Daoy (cell line): ENCODE data around the gene BHLHA15. TPM values are rescaled to one million over a fixed set of nuclear protein-coding genes. Genes with fewer than 3 reads are reported as not detected.

ENCODE experiments used
- DNase-seq: peaks from one replicate; pipeline ENCODE4 v3.0.0-alpha.2; 2015; ENCODE audit warnings: low read depth
- total RNA-seq: library from RNA; depleted of rRNA; stranded (reverse); fragments of >200 nt; shearing (Covaris generic); gene quantifications from 2 replicates; pipeline ENCODE4 v1.2.3, GENCODE V29; 2014

The BHLHA15 gene
- total RNA-seq, 1 experiment from 2014 or later: not detected

- DNase-seq: no peak
Observed at GRCh38 chr7:98225913-98226614, 14.8 kb downstream of the BHLHA15 start.

GRCh38 chr7:98227939-98228338 is 16.7 kb downstream of the BHLHA15 start:
- peak; percentile 0 for DNase-seq

- DNase-seq: no peak
Observed at GRCh38 chr7:98228801-98229200, 17.6 kb downstream of the BHLHA15 start.

- DNase-seq: no peak
Observed at GRCh38 chr7:98229441-98229840, 18.2 kb downstream of the BHLHA15 start.

GRCh38 chr7:98229991-98230745 is 18.9 kb downstream of the BHLHA15 start:
- DNase-seq: no peak

- no peak for DNase-seq
Observed at GRCh38 chr7:98230746-98231471, 19.7 kb downstream of the BHLHA15 start.

GRCh38 chr7:98231493-98232262 is 20.4 kb downstream of the BHLHA15 start:
- DNase-seq: no peak

- no peak for DNase-seq
Observed at GRCh38 chr7:98232263-98232585, 21.0 kb downstream of the BHLHA15 start.

GRCh38 chr7:98232799-98233198 is 21.6 kb downstream of the BHLHA15 start:
- DNase-seq: no peak

- no peak for DNase-seq
Observed at GRCh38 chr7:98233219-98234070, 22.2 kb downstream of the BHLHA15 start.

GRCh38 chr7:98234429-98235147 is 23.3 kb downstream of the BHLHA15 start:
- no peak for DNase-seq

GRCh38 chr7:98235901-98236300 is 24.7 kb downstream of the BHLHA15 start:
- no peak for DNase-seq

GRCh38 chr7:98236355-98237185 is 25.3 kb downstream of the BHLHA15 start:
- no peak for DNase-seq

GRCh38 chr7:98238076-98238475 is 26.8 kb downstream of the BHLHA15 start:
- no peak for DNase-seq

- peak; percentile 48 for DNase-seq
Observed at GRCh38 chr7:98238976-98239375, 27.7 kb downstream of the BHLHA15 start.

GRCh38 chr7:98240961-98241673 is 29.9 kb downstream of the BHLHA15 start:
- peak; percentile 32 for DNase-seq

GRCh38 chr7:98241674-98242241 is 30.5 kb downstream of the BHLHA15 start:
- no peak for DNase-seq

- DNase-seq: no peak
Observed at GRCh38 chr7:98242342-98242741, 31.1 kb downstream of the BHLHA15 start.
